ENCODE data around the gene GPR153. TPM values are rescaled to one million over a fixed set of nuclear protein-coding genes. Genes with fewer than 3 reads are reported as not detected.

Gene GPR153
- polyA plus RNA-seq, 1 experiment: 4.7 TPM

GRCh38 chr1:6307099-6307498, 46.2 kb upstream of the GPR153 start:
- no peak for TF ChIP-seq CTCF (IDR thresholded peaks at IDR 0.05; ENCODE audit: low read depth, low read length)
- Histone ChIP-seq H3K27ac (ENCODE audit: low read depth, low read length) (no peak overlapping the region), H3K9me3 (ENCODE audit: control insufficient read depth, insufficient read depth, low read length) (peaks cover 7% of the 10 kb centered on the region), H3K4me3 (ENCODE audit: low read depth, low read length) (no peak overlapping the region), H3K27me3 (ENCODE audit: control insufficient read depth, insufficient read depth, low read length) (no peaks in the 10 kb centered on the region)
- POLR2A ChIA-PET: no interaction called here
- DNase-seq (ENCODE audit: low read depth, low spot score): no peak
- CTCF ChIA-PET: no interaction called here

DNA sequence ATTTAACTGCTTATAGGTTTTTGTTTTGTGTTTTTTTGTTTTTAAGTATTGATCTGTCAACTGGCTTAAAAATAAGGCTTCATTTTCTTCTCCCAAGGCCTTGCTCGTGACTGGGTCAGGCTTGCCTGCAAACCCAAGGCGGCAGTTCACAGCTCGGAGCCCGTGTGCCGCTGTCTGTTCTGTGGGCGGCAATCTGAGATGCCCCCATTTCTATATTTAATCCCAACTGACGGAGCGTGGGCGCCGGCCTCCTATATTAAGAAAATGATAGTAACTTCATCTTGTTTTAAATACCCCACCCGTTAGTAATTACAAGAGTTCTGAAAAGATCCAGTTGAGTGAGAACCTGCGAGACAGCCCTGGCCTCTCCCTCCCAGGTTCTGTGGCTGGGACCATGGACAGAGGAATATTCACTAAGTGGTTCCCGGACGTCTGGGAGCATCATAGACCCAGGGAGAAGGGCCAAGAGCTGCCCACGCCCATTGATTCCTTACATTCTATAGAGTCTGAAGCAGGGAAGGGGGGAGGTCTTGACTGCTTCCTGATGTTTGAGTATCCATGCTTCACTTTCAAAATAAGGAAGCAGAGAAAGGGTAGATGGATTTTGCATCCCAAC, 42.6 kb upstream of the GPR153 start:
- H3K27ac ChIP-seq (ENCODE audit: low read depth, low read length): no peak overlapping the region
- H3K4me3 ChIP-seq (ENCODE audit: low read depth, low read length): no peak overlapping the region
- CTCF ChIA-PET: interaction anchor here (0.6 kb wide), 1 partner anchor 10 kb away, joined by 4 read pairs; no protein-coding TSS in a partner anchor
- POLR2A ChIA-PET: no interaction called here
- no peaks in the 10 kb centered on the region for H3K27me3 ChIP-seq (ENCODE audit: control insufficient read depth, insufficient read depth, low read length)
- H3K9me3 ChIP-seq (ENCODE audit: control insufficient read depth, insufficient read depth, low read length): peaks cover 7% of the 10 kb centered on the region
- DNase-seq (ENCODE audit: low read depth, low spot score): no peak
- TF ChIP-seq CTCF (IDR thresholded peaks at IDR 0.05; ENCODE audit: low read depth, low read length): no peak

GRCh38 chr1:6302568-6302967, 41.7 kb upstream of the GPR153 start:
- Histone ChIP-seq H3K27me3 (ENCODE audit: control insufficient read depth, insufficient read depth, low read length) (no peaks in the 10 kb centered on the region), H3K27ac (ENCODE audit: low read depth, low read length) (no peak overlapping the region), H3K4me3 (ENCODE audit: low read depth, low read length) (no peak overlapping the region), H3K9me3 (ENCODE audit: control insufficient read depth, insufficient read depth, low read length) (peaks cover 6% of the 10 kb centered on the region; the same call in 1 of the 2 replicates)
- DNase-seq (ENCODE audit: low read depth, low spot score): no peak
- POLR2A ChIA-PET: no interaction called here
- CTCF ChIA-PET: no interaction called here
- no peak for TF ChIP-seq CTCF (IDR thresholded peaks at IDR 0.05; ENCODE audit: low read depth, low read length)

GRCh38 chr1:6301526-6301925, 40.6 kb upstream of the GPR153 start:
- POLR2A ChIA-PET: no interaction called here
- CTCF ChIA-PET: interaction anchor here (1.0 kb wide), 1 partner anchor 41 kb away, joined by 3 read pairs; no protein-coding TSS in a partner anchor
- Histone ChIP-seq H3K27me3 (ENCODE audit: control insufficient read depth, insufficient read depth, low read length) (no peaks in the 10 kb centered on the region), H3K4me3 (ENCODE audit: low read depth, low read length) (no peak overlapping the region), H3K27ac (ENCODE audit: low read depth, low read length) (no peak overlapping the region), H3K9me3 (ENCODE audit: control insufficient read depth, insufficient read depth, low read length) (peaks cover 2% of the 10 kb centered on the region; the same call in 1 of the 2 replicates)
- TF ChIP-seq CTCF (IDR thresholded peaks at IDR 0.05; ENCODE audit: low read depth, low read length): no peak
- no peak for DNase-seq (ENCODE audit: low read depth, low spot score)

GRCh38 chr1:6300342-6301048, 39.6 kb upstream of the GPR153 start:
- Histone ChIP-seq H3K27me3 (ENCODE audit: control insufficient read depth, insufficient read depth, low read length) (no peaks in the 10 kb centered on the region), H3K9me3 (ENCODE audit: control insufficient read depth, insufficient read depth, low read length) (peaks cover 2% of the 10 kb centered on the region; the same call in 1 of the 2 replicates), H3K27ac (ENCODE audit: low read depth, low read length) (no peak overlapping the region), H3K4me3 (ENCODE audit: low read depth, low read length) (no peak overlapping the region)
- POLR2A ChIA-PET: no interaction called here
- TF ChIP-seq CTCF (IDR thresholded peaks at IDR 0.05; ENCODE audit: low read depth, low read length): no peak
- CTCF ChIA-PET: interaction anchor here (1.0 kb wide), 2 partner anchors 42 to 93 kb away, joined by 3 to 4 read pairs; partner anchors contain the start of gene ACOT7
- DNase-seq (ENCODE audit: low read depth, low spot score): no peak
